DOHH2 (cell line): ENCODE data around the gene RAB4A.

Experiments
- H3F3A ChIP-seq: fragments of 200-600 bp; sonication (generic), shearing (Covaris generic); 2 replicates; pipeline ENCODE4 v1.6.0; 2016; ENCODE audit warnings: antibody characterized with exemption, mild to moderate bottlenecking; ENCODE audit not compliant: control insufficient read depth, insufficient read depth
- H3K27ac ChIP-seq: fragments of 200-600 bp; sonication (generic); 2 replicates; pipeline ENCODE4 v1.5.1; 2014; ENCODE audit warnings: low read depth, mild to moderate bottlenecking, low read length, moderate library complexity
- H3K27me3 ChIP-seq: fragments of 200-600 bp; sonication (generic); 2 replicates; pipeline ENCODE4 v1.6.1; 2014; ENCODE audit warnings: mild to moderate bottlenecking, low read length, mixed read lengths; ENCODE audit not compliant: control insufficient read depth
- H3K36me3 ChIP-seq: fragments of 200-600 bp; sonication (generic); 2 replicates; pipeline ENCODE4 v1.6.1; 2014; ENCODE audit warnings: mild to moderate bottlenecking, low read length, moderate library complexity, mixed read lengths; ENCODE audit not compliant: control insufficient read depth
- H3K4me1 ChIP-seq: fragments of 200-600 bp; sonication (generic); 2 replicates; pipeline ENCODE4 v1.6.1; 2014; ENCODE audit warnings: mild to moderate bottlenecking, low read length, mixed read lengths; ENCODE audit not compliant: control insufficient read depth
- H3K4me2 ChIP-seq: fragments of 200-600 bp; sonication (generic); 2 replicates; pipeline ENCODE4 v1.6.0; 2014; ENCODE audit warnings: mild to moderate bottlenecking, low read length, moderate library complexity
- H3K4me3 ChIP-seq: fragments of 200-600 bp; sonication (generic); 2 replicates; pipeline ENCODE4 v1.5.1; 2014; ENCODE audit warnings: mild to moderate bottlenecking, low read length, mixed read lengths
- H3K79me2 ChIP-seq: fragments of 200-600 bp; sonication (generic); 2 replicates; pipeline ENCODE4 v1.6.1; 2014; ENCODE audit warnings: mild to moderate bottlenecking, low read length, mixed read lengths; ENCODE audit not compliant: control insufficient read depth
- H3K9me2 ChIP-seq: fragments of 200-600 bp; sonication (generic); replicated peaks from 2 replicates; pipeline ENCODE4 v1.6.1; 2014; ENCODE audit warnings: mild to moderate bottlenecking, low read length, mixed read lengths; ENCODE audit not compliant: control insufficient read depth
- H3K9me3 ChIP-seq: fragments of 200-600 bp; sonication (generic); 2 replicates; pipeline ENCODE4 v1.6.1; 2014; ENCODE audit warnings: antibody characterized with exemption, low read length, mixed read lengths; ENCODE audit not compliant: control insufficient read depth, insufficient read depth
- H4K20me1 ChIP-seq: fragments of 200-600 bp; sonication (generic); 2 replicates; pipeline ENCODE4 v1.6.0; 2014; ENCODE audit warnings: low read depth, mild to moderate bottlenecking, antibody characterized with exemption, low read length, moderate library complexity; ENCODE audit not compliant: control insufficient read depth, insufficient read depth
- CTCF ChIP-seq: fragments of 200-600 bp; sonication (generic); IDR thresholded peaks from one replicate; pipeline ENCODE4 v1.5.1; 2014; ENCODE audit warnings: antibody characterized with exemption, mild to moderate bottlenecking, low read depth, low read length; ENCODE audit not compliant: poor library complexity, severe bottlenecking
- EZH2phosphoT487 ChIP-seq: fragments of 200-600 bp; sonication (generic); IDR thresholded peaks from 2 replicates; pipeline ENCODE4 v1.6.1; 2017; ENCODE audit warnings: borderline replicate concordance, mild to moderate bottlenecking, antibody characterized with exemption, low read length, moderate library complexity, mixed read lengths

RAB4A gene

DNA sequence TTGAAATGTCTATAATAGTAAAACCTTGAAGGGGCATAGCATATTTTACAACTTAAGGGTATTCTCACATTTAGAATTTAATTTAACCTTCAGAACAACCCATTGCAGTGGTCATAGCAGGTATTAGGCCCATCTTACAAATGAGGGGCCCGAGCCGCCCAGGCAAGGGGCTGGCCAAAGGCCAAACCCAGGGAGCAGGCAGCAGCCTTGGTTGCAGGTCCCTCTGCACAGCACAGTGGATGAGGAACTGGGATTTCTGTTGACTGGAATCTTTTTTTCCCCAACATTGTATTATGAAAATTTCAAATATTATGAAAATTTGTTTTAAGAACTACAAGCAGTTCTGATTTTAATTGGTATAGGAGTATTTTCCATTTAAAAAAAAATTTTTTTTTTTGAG, 38.8 kb downstream of the RAB4A start:
- no peak for TF ChIP-seq CTCF
- TF ChIP-seq EZH2phosphoT487, result no peak
- Histone ChIP-seq H3K27me3 (no peaks in the 10 kb centered on the region), H4K20me1 (no peaks in the 10 kb centered on the region), H3K9me3 (no peaks in the 10 kb centered on the region), H3K4me1 (no peaks in the 10 kb centered on the region), H3K4me2 (no peak overlapping the region), H3F3A (no peaks in the 10 kb centered on the region; the same call in 1 of the 2 replicates), H3K9me2 (no peaks in the 10 kb centered on the region), H3K27ac (no peak overlapping the region), H3K4me3 (no peak overlapping the region), H3K79me2 (no peaks in the 10 kb centered on the region), H3K36me3 (peaks cover 16% of the 10 kb centered on the region)

DNA sequence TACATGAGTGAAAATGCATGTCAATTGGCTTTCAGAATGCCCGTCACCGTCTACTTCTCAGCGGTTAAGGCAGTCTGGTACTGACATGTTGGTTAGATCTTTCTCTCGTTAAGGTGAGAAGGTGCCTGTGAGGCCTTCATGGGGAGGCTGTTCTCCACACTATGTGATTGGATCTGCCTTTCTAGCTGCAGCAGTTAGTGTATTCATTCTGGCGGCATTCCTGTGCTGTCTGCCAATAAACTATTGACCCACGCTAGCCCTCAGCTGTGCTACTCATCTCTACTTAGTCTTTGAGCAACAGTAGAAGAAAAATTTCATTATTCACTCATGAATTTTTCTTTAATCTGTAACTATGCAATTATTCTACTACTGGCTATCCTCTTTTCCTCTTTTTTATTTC, 39.9 kb downstream of the RAB4A start:
- Histone ChIP-seq H3K27ac (no peak overlapping the region), H3K9me2 (no peaks in the 10 kb centered on the region), H3K4me1 (no peaks in the 10 kb centered on the region)

GRCh38 chr1:229316166-229316565, 45.3 kb downstream of the RAB4A start:
- H3K9me2 ChIP-seq, result no peaks in the 10 kb centered on the region
- H3K27me3 ChIP-seq, result no peaks in the 10 kb centered on the region
- no peak overlapping the region for H3K27ac ChIP-seq
- no peak for TF ChIP-seq EZH2phosphoT487
- 0 out of 2 replicates have a peak, but pooled peaks cover 6% of the 10 kb centered on the region for H3F3A ChIP-seq
- no peaks in the 10 kb centered on the region for H3K79me2 ChIP-seq
- H3K9me3 ChIP-seq, result no peaks in the 10 kb centered on the region
- no peaks in the 10 kb centered on the region for H3K4me1 ChIP-seq
- no peaks in the 10 kb centered on the region for H4K20me1 ChIP-seq
- H3K36me3 ChIP-seq, result peaks cover 9% of the 10 kb centered on the region
- no peak overlapping the region for H3K4me3 ChIP-seq
- H3K4me2 ChIP-seq, result no peak overlapping the region

More for the DNA sequence above, 39.9 kb downstream of the RAB4A start:
- H4K20me1 ChIP-seq, result no peaks in the 10 kb centered on the region
- no peak overlapping the region for H3K4me2 ChIP-seq
- H3F3A ChIP-seq, result 0 out of 2 replicates have a peak, but pooled peaks cover 5% of the 10 kb centered on the region
- H3K36me3 ChIP-seq, result peaks cover 9% of the 10 kb centered on the region
- H3K4me3 ChIP-seq, result no peak overlapping the region
- H3K79me2 ChIP-seq, result no peaks in the 10 kb centered on the region
- TF ChIP-seq CTCF (no peak), EZH2phosphoT487 (no peak)
- H3K9me3 ChIP-seq, result no peaks in the 10 kb centered on the region
- H3K27me3 ChIP-seq, result no peaks in the 10 kb centered on the region

DNA sequence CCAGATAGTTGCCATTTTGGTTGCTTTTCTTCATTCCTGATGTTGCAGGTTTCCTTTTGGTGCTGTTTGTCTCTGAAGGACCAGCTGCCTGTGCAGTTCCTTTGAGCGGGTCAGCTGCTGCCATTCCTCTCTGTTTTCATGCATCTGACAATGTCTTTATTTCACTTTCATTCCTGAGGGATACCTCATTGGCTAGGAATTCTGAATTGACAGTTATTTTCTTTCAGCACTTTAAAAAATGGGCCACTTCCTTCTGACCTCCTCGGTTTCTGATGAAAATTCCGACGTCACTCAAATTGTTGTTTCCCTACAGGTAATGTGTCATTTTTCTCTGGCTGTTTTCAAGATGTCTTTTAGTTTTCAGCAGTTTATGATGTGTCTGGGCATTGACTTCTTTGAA, 47.1 kb downstream of the RAB4A start:
- Histone ChIP-seq H3K4me1 (no peaks in the 10 kb centered on the region), H3K79me2 (no peaks in the 10 kb centered on the region), H4K20me1 (no peaks in the 10 kb centered on the region), H3K36me3 (peaks cover 19% of the 10 kb centered on the region), H3K4me3 (no peak overlapping the region), H3K27me3 (no peaks in the 10 kb centered on the region), H3F3A (0 out of 2 replicates have a peak, but pooled peaks cover 6% of the 10 kb centered on the region), H3K4me2 (no peak overlapping the region), H3K27ac (no peak overlapping the region), H3K9me3 (no peaks in the 10 kb centered on the region), H3K9me2 (no peaks in the 10 kb centered on the region)
- TF ChIP-seq EZH2phosphoT487, result no peak
